Activated CD8-positive, alpha-beta memory T cell treated with anti-CD3 and anti-CD28 coated beads for 24 hours (primary cell): ENCODE data around the gene BCAS1.

Source experiments
- DNase-seq: peaks from one replicate; pipeline ENCODE4 v3.0.0-alpha.2; 2020

BCAS1 gene

GRCh38 chr20:54047048-54047447, 23.3 kb downstream of the BCAS1 start:
- DNase-seq = no peak

- no peak for DNase-seq
Observed at GRCh38 chr20:54044156-54044555, 26.2 kb downstream of the BCAS1 start.

- DNase-seq = no peak
Observed at GRCh38 chr20:54043076-54043967, 27.1 kb downstream of the BCAS1 start.

- no peak for DNase-seq
Observed at GRCh38 chr20:54042021-54042420, 28.4 kb downstream of the BCAS1 start.

GRCh38 chr20:54041336-54041735, 29.1 kb downstream of the BCAS1 start:
- no peak for DNase-seq

GRCh38 chr20:54040531-54040930, 29.9 kb downstream of the BCAS1 start:
- no peak for DNase-seq

GRCh38 chr20:54038961-54039360, 31.4 kb downstream of the BCAS1 start:
- no peak for DNase-seq

GRCh38 chr20:54037525-54037924, 32.9 kb downstream of the BCAS1 start:
- DNase-seq = no peak

GRCh38 chr20:54029643-54030042, 40.8 kb downstream of the BCAS1 start:
- no peak for DNase-seq

- no peak for DNase-seq
Observed at GRCh38 chr20:54029176-54029575, 41.2 kb downstream of the BCAS1 start.

GRCh38 chr20:54028276-54029011, 42.0 kb downstream of the BCAS1 start:
- DNase-seq = no peak

- DNase-seq = no peak
Observed at GRCh38 chr20:54027704-54028103, 42.7 kb downstream of the BCAS1 start.

- no peak for DNase-seq
Observed at GRCh38 chr20:54026295-54027064, 43.9 kb downstream of the BCAS1 start.

GRCh38 chr20:54025251-54025771, 45.1 kb downstream of the BCAS1 start:
- no peak for DNase-seq

- no peak for DNase-seq
Observed at GRCh38 chr20:54023406-54023805, 47.0 kb downstream of the BCAS1 start.

GRCh38 chr20:54021446-54022235, 48.8 kb downstream of the BCAS1 start:
- no peak for DNase-seq

GRCh38 chr20:54020868-54021267, 49.5 kb downstream of the BCAS1 start:
- DNase-seq = no peak

- DNase-seq = no peak
Observed at GRCh38 chr20:54020348-54020747, 50.0 kb downstream of the BCAS1 start.

GRCh38 chr20:54019585-54019984, 50.8 kb downstream of the BCAS1 start:
- DNase-seq = no peak

- DNase-seq = no peak
Observed at GRCh38 chr20:54019127-54019526, 51.3 kb downstream of the BCAS1 start.

- DNase-seq = no peak
Observed at GRCh38 chr20:54017846-54018245, 52.5 kb downstream of the BCAS1 start.

- DNase-seq = no peak
Observed at GRCh38 chr20:54015496-54015895, 54.9 kb downstream of the BCAS1 start.
